ENCODE measurements around the gene TMED5. TPM values are rescaled to one million over a fixed set of nuclear protein-coding genes. Genes with fewer than 3 reads are reported as not detected.
"Not testable (repeated sequence)": the region's sequence is repeated elsewhere in the genome, so short reads cannot be mapped to it uniquely, and the experiment has no call there.

TMED5 gene
- total and polyA plus RNA-seq, 2 of the 4 experiments (the other 2 are of a cell fraction), result 20.1 to 38.1 TPM

- H4K91ac ChIP-seq (ENCODE audit: insufficient read depth, low read depth, low read length); H3K27ac ChIP-seq (ENCODE audit: insufficient read depth, low read length); POLR2A ChIA-PET (ENCODE audit: unreplicated experiment); BruUV-seq (replicated peaks); H2BK120ac ChIP-seq (ENCODE audit: low read depth, low read length); in situ Hi-C loops (cut with MboI; ENCODE audit: low sequenced_read_pairs); H3K27me3 ChIP-seq (ENCODE audit: control insufficient read depth, insufficient read depth, low read length); H2BK20ac ChIP-seq (ENCODE audit: low read depth, low read length); DNase-seq; H3K56ac ChIP-seq (ENCODE audit: extremely low read depth, insufficient read depth, low read length); H3K9ac ChIP-seq (ENCODE audit: low read depth, low read length); H3K4me2 ChIP-seq (ENCODE audit: low read depth, low read length); H3K9me3 ChIP-seq (ENCODE audit: control insufficient read depth, insufficient read depth, low read length); CTCF ChIA-PET; H3K4me3 ChIP-seq (ENCODE audit: insufficient read depth, low read depth, low read length); H3K18ac ChIP-seq (ENCODE audit: low read depth, low read length); H2AK5ac ChIP-seq (ENCODE audit: low read depth, low read length); H4K5ac ChIP-seq (ENCODE audit: low read depth, low read length); H2BK15ac ChIP-seq (ENCODE audit: low read depth, low read length); H3K14ac ChIP-seq (replicated peaks; ENCODE audit: low read depth, low read length); H3K23ac ChIP-seq (ENCODE audit: low read depth, low read length); ATAC-seq (ENCODE audit: low read depth); H4K8ac ChIP-seq (ENCODE audit: low read depth in 2 of 2, low read length in 2 of 2); H2AFZ ChIP-seq (replicated peaks; ENCODE audit: low read length, poor library complexity); H2BK5ac ChIP-seq (ENCODE audit: low read depth, low read length, poor library complexity, severe bottlenecking); H3K36me3 ChIP-seq (ENCODE audit: control insufficient read depth, insufficient read depth, low read length); H3K4me1 ChIP-seq (ENCODE audit: control insufficient read depth, insufficient read depth, low read length); H3K4ac ChIP-seq (ENCODE audit: low read depth, low read length); H3K9me1 ChIP-seq (ENCODE audit: insufficient read depth, low read length); H2AK9ac ChIP-seq (replicated peaks; ENCODE audit: low read depth, low read length, poor library complexity); dilution Hi-C loops (cut with HindIII; ENCODE audit: low sequenced_read_pairs, unreplicated experiment): not testable (repeated sequence)
- Histone ChIP-seq H3K79me1 (ENCODE audit: low read depth in 1 of 2, low read length in 2 of 2) (peaks cover 0 to 28% of the 10 kb centered on the region in 2 experiments; a peak in 2 of 4 replicates), H4K20me1 (ENCODE audit: insufficient read depth, low read length) (peaks cover 37% of the 10 kb centered on the region)
- no CpG with 5 or more reads among the region's 3 CpGs for WGBS, 2 experiments (ENCODE audit: extremely low coverage in 2 of 2, insufficient read length in 1 of 2)
- intact Hi-C loops (cut with micrococcal nuclease), result loop anchor here (5.0 kb wide), 2 partner anchors 42 to 72 kb away; no protein-coding TSS in a partner anchor
Observed at GRCh38 chr1:93174638-93175037, 5.6 kb downstream of the TMED5 start.

All from IMR-90 (cell line).